Body of pancreas (tissue), 4 donors: ENCODE results near the gene TMPRSS11F. TPM values are rescaled to one million over a fixed set of nuclear protein-coding genes. Genes with fewer than 3 reads are reported as not detected.

Experiments used
- ATAC-seq: fragments of 150-250 bp; one replicate; pipeline ENCODE4 v1.9.1; 2016
- DNase-seq, 4 donors: peaks; one replicate each; pipeline ENCODE4 v3.0.0-alpha.2; 2019
- H3K27ac ChIP-seq, 4 donors: fragments of 200-600 bp; sonication (generic); 1 replicate in 3 of 4; 2 replicates in 1 of 4; pipeline versions ENCODE4 v1.5.1 to v1.6.1; 2016 to 2019; ENCODE audit warnings: mild to moderate bottlenecking in 1 of 4, mixed read lengths in 1 of 4, moderate library complexity in 1 of 4
- H3K27me3 ChIP-seq, 2 donors: fragments of 200-600 bp; sonication (generic); one replicate each; pipeline ENCODE4 v1.6.0; 2016; ENCODE audit warnings: mild to moderate bottlenecking in 1 of 2
- H3K36me3 ChIP-seq, 2 donors: fragments of 200-600 bp; sonication (generic); replicated peaks in 1 of 2; 2 replicates each; pipeline ENCODE4 v1.5.1; 2016; ENCODE audit warnings: low read depth in 2 of 2; ENCODE audit not compliant: insufficient read depth in 1 of 2
- H3K4me1 ChIP-seq: fragments of 200-600 bp; sonication (generic); one replicate; pipeline ENCODE4 v1.6.0; 2016
- H3K4me3 ChIP-seq, 2 donors: fragments of 200-600 bp; sonication (generic); 1 replicate in 1 of 2; 2 replicates in 1 of 2; pipeline ENCODE4 v1.5.1; 2016 to 2019
- H3K9me3 ChIP-seq, 3 donors: fragments of 200-600 bp; sonication (generic); 1 replicate in 2 of 3; 2 replicates in 1 of 3; pipeline ENCODE4 v1.5.1; 2016
- CTCF ChIP-seq, 7 experiments: fragments of 450-650 bp in 4 of 7; fragments of 200-600 bp in 3 of 7; sonication (generic) in 3 of 7; IDR thresholded peaks; one replicate each; pipeline ENCODE4 v1.5.1; 2016 to 2019; ENCODE audit warnings: antibody characterized with exemption in 7 of 7
- POLR2A ChIP-seq, 3 donors: fragments of 450-650 bp; IDR thresholded peaks; one replicate each; pipeline ENCODE4 v1.6.1; 2016; ENCODE audit warnings: antibody characterized with exemption in 3 of 3, mild to moderate bottlenecking in 2 of 3
- WGBS, 2 donors: methylation state at CpG; one replicate each; pipeline ENCODE4 v1.1.5; 2017; 5-methylcytosine and 5-hydroxymethylcytosine counted together
- intact Hi-C: fragments of 100-400 bp; cut with DNase I; formaldehyde crosslinking; loops from one replicate; pipeline ENCODE4 v1.15.1; 2023
- total RNA-seq, 2 donors: library from RNA; depleted of rRNA; stranded (reverse); fragments of >200 nt; gene quantifications; one replicate each; pipeline ENCODE4 v1.1.0, GENCODE V29; 2016

The TMPRSS11F gene
- total RNA-seq, 2 donors from 2014 or later, result not detected

GRCh38 chr4:68082758-68083157 lies 46.9 kb downstream of the TMPRSS11F start:
- Histone ChIP-seq H3K4me1 (no peaks in the 10 kb centered on the region), H3K27ac (no peak overlapping the region), H3K9me3 (no peaks in the 10 kb centered on the region), H3K4me3 (no peak overlapping the region), H3K27me3 (no peaks in the 10 kb centered on the region), H3K36me3 (no peaks in the 10 kb centered on the region)
- no peak for TF ChIP-seq CTCF (IDR thresholded peaks at IDR 0.05)
- TF ChIP-seq POLR2A (IDR thresholded peaks at IDR 0.05), result no peak
- intact Hi-C loops, result no loop called here
- DNase-seq, result no peak
- 17% methylated on average over 1 of the region's 1 CpG; no CpG with 5 or more reads in 1 of the 2 donors for WGBS, 2 donors
- ATAC-seq, result no peak

GRCh38 chr4:68079928-68080327 lies 49.7 kb downstream of the TMPRSS11F start:
- Histone ChIP-seq H3K9me3 (no peaks in the 10 kb centered on the region), H3K4me3 (no peak overlapping the region), H3K36me3 (no peaks in the 10 kb centered on the region), H3K27me3 (no peaks in the 10 kb centered on the region), H3K4me1 (no peaks in the 10 kb centered on the region), H3K27ac (no peak overlapping the region)
- no peak for ATAC-seq
- no peak for TF ChIP-seq POLR2A (IDR thresholded peaks at IDR 0.05)
- no peak for TF ChIP-seq CTCF (IDR thresholded peaks at IDR 0.05)
- no peak for DNase-seq
- intact Hi-C loops, result no loop called here

GRCh38 chr4:68077737-68078136 lies 51.9 kb downstream of the TMPRSS11F start:
- no peak for DNase-seq
- Histone ChIP-seq H3K27me3 (no peaks in the 10 kb centered on the region), H3K27ac (no peak overlapping the region), H3K4me1 (no peaks in the 10 kb centered on the region), H3K4me3 (no peak overlapping the region), H3K36me3 (no peaks in the 10 kb centered on the region), H3K9me3 (no peaks in the 10 kb centered on the region)
- no peak for ATAC-seq
- 80 to 86% methylated on average over 8 of the region's 8 CpGs for WGBS, 2 donors
- intact Hi-C loops, result no loop called here
- no peak for TF ChIP-seq CTCF (IDR thresholded peaks at IDR 0.05)
- no peak for TF ChIP-seq POLR2A (IDR thresholded peaks at IDR 0.05)

- H3K4me3 ChIP-seq, result no peak overlapping the region
- DNase-seq, result no peak
- H3K4me1 ChIP-seq, result no peaks in the 10 kb centered on the region
- H3K27ac ChIP-seq, result no peak overlapping the region
- H3K9me3 ChIP-seq, result no peaks in the 10 kb centered on the region
- no peaks in the 10 kb centered on the region for H3K27me3 ChIP-seq
- TF ChIP-seq CTCF (IDR thresholded peaks at IDR 0.05) (no peak), POLR2A (IDR thresholded peaks at IDR 0.05) (no peak)
- no peak for ATAC-seq
- H3K36me3 ChIP-seq, result no peaks in the 10 kb centered on the region
- intact Hi-C loops, result no loop called here
These were observed 52.4 kb downstream of the TMPRSS11F start for GRCh38 chr4:68077301-68077700.

- H3K27ac ChIP-seq, result no peak overlapping the region
- no peaks in the 10 kb centered on the region for H3K9me3 ChIP-seq
- TF ChIP-seq POLR2A (IDR thresholded peaks at IDR 0.05) (no peak), CTCF (IDR thresholded peaks at IDR 0.05) (no peak)
- no peak overlapping the region for H3K4me3 ChIP-seq
- no peaks in the 10 kb centered on the region for H3K27me3 ChIP-seq
- intact Hi-C loops, result no loop called here
- DNase-seq (no peak), ATAC-seq (no peak)
- H3K4me1 ChIP-seq, result no peaks in the 10 kb centered on the region
- no peaks in the 10 kb centered on the region for H3K36me3 ChIP-seq
- 56 to 67% methylated on average over 2 of the region's 2 CpGs for WGBS, 2 donors
These were observed 53.5 kb downstream of the TMPRSS11F start for GRCh38 chr4:68076194-68076593.
